Tibial nerve (tissue), 4 donors: Measurements from ENCODE around the gene ARL5B. TPM values are rescaled to one million over a fixed set of nuclear protein-coding genes. Genes with fewer than 3 reads are reported as not detected.

ENCODE experiments used
- DNase-seq, 2 donors: peaks; one replicate each; pipeline ENCODE4 v3.0.0-alpha.2; 2019; ENCODE audit warnings: low spot score in 2 of 2
- H3K27ac ChIP-seq, 4 donors: fragments of 200-600 bp; sonication (generic) in 3 of 4; one replicate each; pipeline ENCODE4 v1.5.1; 2017 to 2019; ENCODE audit warnings: mild to moderate bottlenecking in 1 of 4
- H3K27me3 ChIP-seq, 2 donors: fragments of 200-600 bp; sonication (generic) in 1 of 2; one replicate each; pipeline versions ENCODE4 v1.5.1 to v1.6.0; 2017 to 2019
- H3K36me3 ChIP-seq, 3 donors: fragments of 200-600 bp; sonication (generic); one replicate each; pipeline ENCODE4 v1.5.1; 2018 to 2019
- H3K4me1 ChIP-seq, 4 donors: fragments of 200-600 bp; sonication (generic) in 3 of 4; one replicate each; pipeline ENCODE4 v1.5.1; 2017 to 2019
- H3K4me3 ChIP-seq, 4 donors: fragments of 200-600 bp; sonication (generic) in 3 of 4; one replicate each; pipeline ENCODE4 v1.5.1; 2017 to 2019; ENCODE audit warnings: mild to moderate bottlenecking in 1 of 4, moderate library complexity in 1 of 4
- H3K9me3 ChIP-seq, 4 donors: fragments of 200-600 bp; sonication (generic) in 3 of 4; one replicate each; pipeline ENCODE4 v1.5.1; 2017 to 2019
- EP300 ChIP-seq, 2 donors: sonication (generic); formaldehyde crosslinking; IDR thresholded peaks; one replicate each; pipeline ENCODE4 v1.6.1; 2017; ENCODE audit warnings: antibody characterized with exemption in 2 of 2, mild to moderate bottlenecking in 1 of 2
- POLR2A ChIP-seq, 2 donors: fragments of 450-650 bp; IDR thresholded peaks; one replicate each; pipeline ENCODE4 v1.6.1; 2017; ENCODE audit warnings: antibody characterized with exemption in 2 of 2, mild to moderate bottlenecking in 2 of 2, moderate library complexity in 2 of 2
- WGBS, 2 donors: methylation state at CpG; one replicate each; pipeline ENCODE4 v1.1.5; 2018; 5-methylcytosine and 5-hydroxymethylcytosine counted together
- total RNA-seq, 4 donors: library from RNA; depleted of rRNA; stranded (reverse); fragments of >200 nt; gene quantifications; one replicate each; pipeline ENCODE4 v1.1.0, GENCODE V29; 2016
- TF ChIP-seq, protein P1 (sequence below), 5 experiments: fragments of 200-600 bp in 3 of 5; fragments of 450-650 bp in 2 of 5; sonication (generic) in 3 of 5; IDR thresholded peaks; one replicate each; pipeline ENCODE4 v1.5.1; 2016 to 2019; ENCODE audit warnings: antibody characterized with exemption in 5 of 5, mild to moderate bottlenecking in 3 of 5, moderate library complexity in 2 of 5

The ARL5B gene
- total RNA-seq, 4 donors from 2014 or later = 9.4 to 11.1 (median 9.6) TPM

DNA sequence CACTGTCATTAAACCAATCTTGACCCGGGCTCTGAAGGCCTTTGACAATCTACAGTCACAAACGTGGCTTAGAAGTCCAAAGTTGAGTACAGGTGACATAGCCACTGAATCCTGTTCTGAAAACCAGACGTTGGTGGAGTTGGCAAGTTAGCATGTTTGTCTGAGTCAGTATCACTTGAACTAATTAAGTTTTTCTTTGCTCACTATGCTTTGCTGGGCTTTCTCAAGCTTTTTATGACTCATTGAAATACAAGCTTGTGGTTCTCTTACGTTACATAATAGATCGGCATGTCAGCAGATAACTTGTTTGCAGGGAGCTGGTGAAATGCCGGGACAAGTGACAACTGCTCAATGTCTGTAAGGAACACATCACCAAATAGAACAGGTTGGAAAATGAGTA, 53.8 kb downstream of the ARL5B start:
- no peak for DNase-seq
- Histone ChIP-seq H3K9me3 (no peaks in the 10 kb centered on the region), H3K4me3 (no peak overlapping the region), H3K27me3 (no peaks in the 10 kb centered on the region), H3K36me3 (no peaks in the 10 kb centered on the region), H3K27ac (no peak overlapping the region), H3K4me1 (no peaks in the 10 kb centered on the region)
- 62 to 65% methylated on average over 6 of the region's 6 CpGs for WGBS, 2 donors
- TF ChIP-seq EP300 (IDR thresholded peaks at IDR 0.05) (no peak), POLR2A (IDR thresholded peaks at IDR 0.05) (no peak)
- TF ChIP-seq, protein P1, sequence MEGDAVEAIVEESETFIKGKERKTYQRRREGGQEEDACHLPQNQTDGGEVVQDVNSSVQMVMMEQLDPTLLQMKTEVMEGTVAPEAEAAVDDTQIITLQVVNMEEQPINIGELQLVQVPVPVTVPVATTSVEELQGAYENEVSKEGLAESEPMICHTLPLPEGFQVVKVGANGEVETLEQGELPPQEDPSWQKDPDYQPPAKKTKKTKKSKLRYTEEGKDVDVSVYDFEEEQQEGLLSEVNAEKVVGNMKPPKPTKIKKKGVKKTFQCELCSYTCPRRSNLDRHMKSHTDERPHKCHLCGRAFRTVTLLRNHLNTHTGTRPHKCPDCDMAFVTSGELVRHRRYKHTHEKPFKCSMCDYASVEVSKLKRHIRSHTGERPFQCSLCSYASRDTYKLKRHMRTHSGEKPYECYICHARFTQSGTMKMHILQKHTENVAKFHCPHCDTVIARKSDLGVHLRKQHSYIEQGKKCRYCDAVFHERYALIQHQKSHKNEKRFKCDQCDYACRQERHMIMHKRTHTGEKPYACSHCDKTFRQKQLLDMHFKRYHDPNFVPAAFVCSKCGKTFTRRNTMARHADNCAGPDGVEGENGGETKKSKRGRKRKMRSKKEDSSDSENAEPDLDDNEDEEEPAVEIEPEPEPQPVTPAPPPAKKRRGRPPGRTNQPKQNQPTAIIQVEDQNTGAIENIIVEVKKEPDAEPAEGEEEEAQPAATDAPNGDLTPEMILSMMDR (IDR thresholded peaks at IDR 0.05) = no peak

DNA sequence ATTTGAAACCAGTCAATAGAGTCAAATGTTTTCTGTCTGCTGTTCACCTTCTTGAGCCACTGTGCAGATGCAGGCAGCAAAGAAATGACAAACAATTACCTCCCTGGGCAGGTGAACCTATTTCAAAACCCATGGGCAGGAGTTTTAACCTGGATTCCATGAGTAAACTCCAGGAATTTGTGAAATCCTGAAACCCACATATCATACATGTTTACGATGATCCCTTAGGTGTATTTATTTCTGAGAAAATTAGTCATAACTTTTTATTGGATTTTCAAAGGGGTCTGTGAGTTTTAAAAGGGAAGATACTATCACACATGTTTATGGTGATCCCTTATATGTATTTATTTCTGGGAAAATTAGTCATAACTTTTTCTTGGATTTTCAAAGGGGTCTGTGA, 59.8 kb downstream of the ARL5B start:
- Histone ChIP-seq H3K27me3 (no peaks in the 10 kb centered on the region), H3K36me3 (no peaks in the 10 kb centered on the region), H3K27ac (no peak overlapping the region), H3K4me3 (no peak overlapping the region), H3K4me1 (no peaks in the 10 kb centered on the region), H3K9me3 (no peaks in the 10 kb centered on the region)
- DNase-seq = no peak
- TF ChIP-seq EP300 (IDR thresholded peaks at IDR 0.05) (no peak), POLR2A (IDR thresholded peaks at IDR 0.05) (no peak)
- TF ChIP-seq, protein P1 (IDR thresholded peaks at IDR 0.05) = no peak
- WGBS, 2 donors = 90% methylated on average over 1 of the region's 1 CpG

DNA sequence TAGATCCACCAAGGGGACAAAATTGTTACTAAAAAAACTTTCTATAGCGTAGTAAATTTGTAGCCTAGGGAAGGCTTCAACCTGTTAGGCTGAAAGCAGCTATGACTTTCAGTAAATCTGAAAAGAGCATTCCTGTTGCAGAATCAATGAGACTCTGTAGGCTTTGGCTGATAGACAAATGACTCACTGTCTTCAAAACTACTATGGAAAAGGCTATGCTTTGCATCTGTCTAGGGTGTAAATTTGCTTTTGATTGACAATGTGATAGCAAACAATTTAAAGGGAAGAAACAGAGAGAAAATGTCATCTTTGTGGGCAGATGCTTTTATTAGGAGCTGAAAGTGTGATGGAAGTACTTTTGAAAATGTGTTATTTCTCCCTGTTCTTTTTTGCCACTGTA, 60.6 kb downstream of the ARL5B start:
- Histone ChIP-seq H3K4me3 (no peak overlapping the region), H3K27me3 (no peaks in the 10 kb centered on the region), H3K36me3 (no peaks in the 10 kb centered on the region), H3K9me3 (no peaks in the 10 kb centered on the region), H3K4me1 (no peaks in the 10 kb centered on the region), H3K27ac (no peak overlapping the region)
- WGBS, 2 donors = 57 to 61% methylated on average over 1 of the region's 1 CpG
- TF ChIP-seq EP300 (IDR thresholded peaks at IDR 0.05) (no peak), POLR2A (IDR thresholded peaks at IDR 0.05) (no peak)
- DNase-seq = no peak

DNA sequence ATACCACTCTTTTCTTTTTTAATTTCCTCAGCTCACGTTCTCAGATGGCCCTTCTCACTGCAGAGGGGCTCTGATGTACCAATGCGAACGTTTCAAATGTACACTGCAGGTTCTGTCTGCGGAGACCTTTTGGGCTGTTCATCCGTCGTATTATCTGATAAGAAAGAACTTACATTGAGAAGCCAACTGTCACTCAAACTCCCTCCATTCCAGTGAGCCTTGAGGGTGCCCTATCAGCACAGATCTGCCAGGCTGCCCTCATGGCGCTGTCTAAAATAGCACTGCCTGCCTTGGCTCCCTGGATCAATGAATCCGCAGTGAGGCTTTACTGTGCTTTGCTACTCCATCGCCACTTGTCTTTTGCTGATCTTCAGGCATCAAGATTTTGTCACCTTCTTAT, 61.8 kb downstream of the ARL5B start:
- Histone ChIP-seq H3K36me3 (no peaks in the 10 kb centered on the region), H3K27me3 (no peaks in the 10 kb centered on the region), H3K4me1 (no peaks in the 10 kb centered on the region), H3K27ac (no peak overlapping the region), H3K4me3 (no peak overlapping the region), H3K9me3 (no peaks in the 10 kb centered on the region)
- 82 to 85% methylated on average over 9 of the region's 9 CpGs for WGBS, 2 donors
- no peak for DNase-seq
- TF ChIP-seq, protein P1 (IDR thresholded peaks at IDR 0.05) = no peak
- TF ChIP-seq EP300 (IDR thresholded peaks at IDR 0.05) (no peak), POLR2A (IDR thresholded peaks at IDR 0.05) (no peak)

DNA sequence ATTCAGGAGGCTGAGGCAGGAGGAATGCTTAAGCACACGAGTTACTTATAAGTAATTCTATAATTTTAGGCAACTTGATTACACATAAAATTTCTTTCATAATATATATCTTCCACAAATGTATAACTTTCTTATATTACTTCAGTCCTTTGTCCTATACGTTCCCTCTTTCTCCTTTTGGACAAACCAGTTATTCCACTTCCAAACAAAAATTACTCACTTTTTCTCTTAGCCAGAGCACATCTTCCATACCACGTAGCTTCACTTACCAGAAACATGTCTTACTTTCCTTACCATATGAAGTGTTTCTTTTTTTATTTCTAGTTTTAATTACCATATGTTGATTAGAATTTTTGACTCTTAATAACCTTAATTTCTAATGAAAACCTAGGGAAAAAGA, 64.6 kb downstream of the ARL5B start:
- Histone ChIP-seq H3K27ac (no peak overlapping the region), H3K36me3 (no peaks in the 10 kb centered on the region), H3K9me3 (peaks cover 0 to 2% (median 0%) of the 10 kb centered on the region in 4 donors), H3K4me3 (no peak overlapping the region), H3K4me1 (no peaks in the 10 kb centered on the region), H3K27me3 (no peaks in the 10 kb centered on the region)
- 77 to 79% methylated on average over 3 of the region's 3 CpGs for WGBS, 2 donors
- TF ChIP-seq POLR2A (IDR thresholded peaks at IDR 0.05) (no peak), EP300 (IDR thresholded peaks at IDR 0.05) (no peak)
- TF ChIP-seq, protein P1 (IDR thresholded peaks at IDR 0.05) = no peak
- DNase-seq = no peak

Other genes with a start within 250 kb of the ARL5B start
- 10 to 100 TPM; 15.6 to 30.6 (median 24.7) TPM for gene NSUN6, start 7.8 kb upstream of the ARL5B start, total RNA-seq